Pancreas (tissue), 10 donors: ENCODE measurements around the gene ZNF384. TPM values are rescaled to one million over a fixed set of nuclear protein-coding genes. Genes with fewer than 3 reads are reported as not detected.
A peak's percentile ranks its signal among the peaks of the same experiment; 100 is the strongest.

Experiments used
- ATAC-seq, 4 donors: fragments of 200-7000 bp; cut with Tn5 transposase; one replicate each; pipeline versions ENCODE4 v1.8.0 to v1.9.1; 2020; ENCODE audit warnings: mild to moderate bottlenecking in 4 of 4, moderate library complexity in 4 of 4
- DNase-seq, 6 donors: peaks; one replicate each; pipeline ENCODE4 v3.0.0-alpha.2; 2020
- FAIRE-seq: peaks from 2 replicates; lab custom pipeline; 2012; peaks lifted over from hg19 to GRCh38; lab: Jason Lieb, UNC
- H3K27ac ChIP-seq, 4 donors: fragments of 200-600 bp; sonication (generic); 1 replicate in 3 of 4; 2 replicates in 1 of 4; pipeline versions ENCODE4 v1.5.0 to v1.8.0; 2020
- H3K27me3 ChIP-seq, 4 donors: fragments of 200-600 bp; one replicate each; pipeline ENCODE4 v1.8.0; 2021
- H3K36me3 ChIP-seq, 3 donors: fragments of 200-600 bp; sonication (generic) in 1 of 3; one replicate each; pipeline versions ENCODE4 v1.5.0 to v1.8.0; 2020 to 2021
- H3K4me1 ChIP-seq, 3 donors: fragments of 200-600 bp; one replicate each; pipeline ENCODE4 v1.8.0; 2021
- H3K4me3 ChIP-seq, 4 donors: fragments of 200-600 bp; sonication (generic) in 2 of 4; one replicate each; pipeline versions ENCODE4 v1.5.0 to v1.8.0; 2020 to 2021
- H3K9me3 ChIP-seq, 4 donors: fragments of 200-600 bp; one replicate each; pipeline ENCODE4 v1.8.0; 2021
- WGBS, 2 donors: extraction: QIAGEN DNeasy Blood & Tissue Kit; methylation state at CpG; one replicate each; pipeline ENCODE4 v1.1.7; 2013; 5-methylcytosine and 5-hydroxymethylcytosine counted together
- intact Hi-C, 3 donors: fragments of 100-400 bp; cut with DNase I; formaldehyde crosslinking; loops; one replicate each; pipeline versions ENCODE4 v1.11.1 to v1.14.2; 2022
- polyA plus RNA-seq, 2 donors: library from polyadenylated mRNA; stranded (reverse); fragments of 200-250 nt; gene quantifications; one replicate each; pipeline ENCODE4 v1.2.3, GENCODE V29; 2013
- total RNA-seq, 6 donors: library from RNA; stranded (reverse); fragmentation: NEBNext Ultra II Directional in 4 of 6; extraction: Animal tissue kit (Norgen Biotek cat#: 25700) in 4 of 6; gene quantifications; one replicate each; pipeline versions ENCODE4 v1.2.1 to v1.2.4, GENCODE V29; 2021 to 2023
- TF ChIP-seq, protein P1 (sequence below), 4 donors: fragments of 200-600 bp; sonication (generic) in 3 of 4; IDR thresholded peaks; one replicate each; pipeline versions ENCODE4 v1.5.0 to v1.8.0; 2021; ENCODE audit warnings: antibody characterized with exemption in 4 of 4
- donor health status: healthy with polysubstance abuse.
- donor health status: DM: no; HTN: no; CAD: no; lungs with moderate emphysema.
- donor health status: DM: no; HTN: no; CAD: no.
- donor health status: control.
- donor health status: control.
- donor health status: Bipolar disorder and iron deficiency.
- donor health status: DM: yes; HTN: yes; CAD: no.
- donor health status: DM: no; HTN: no; CAD: no.
- donor health status: DM: no; HTN: no; CAD: no.
- donor health status: DM: yes; HTN: yes; CAD: no.

Gene ZNF384
- total and polyA plus RNA-seq, 8 donors: 20.4 to 36.7 (median 26.2) TPM

GRCh38 chr12:6630736-6631135 is 58.4 kb downstream of the ZNF384 start:
- FAIRE-seq (no peak), ATAC-seq (no peak), DNase-seq (no peak)
- Histone ChIP-seq H3K27ac (no peak overlapping the region), H3K36me3 (no peaks in the 10 kb centered on the region), H3K4me3 (no peak overlapping the region), H3K27me3 (no peaks in the 10 kb centered on the region), H3K9me3 (no peaks in the 10 kb centered on the region), H3K4me1 (no peaks in the 10 kb centered on the region)
- 50 to 55% methylated on average over 5 of the region's 5 CpGs for WGBS, 2 donors
- intact Hi-C loops: no loop called here
- TF ChIP-seq, protein P1, sequence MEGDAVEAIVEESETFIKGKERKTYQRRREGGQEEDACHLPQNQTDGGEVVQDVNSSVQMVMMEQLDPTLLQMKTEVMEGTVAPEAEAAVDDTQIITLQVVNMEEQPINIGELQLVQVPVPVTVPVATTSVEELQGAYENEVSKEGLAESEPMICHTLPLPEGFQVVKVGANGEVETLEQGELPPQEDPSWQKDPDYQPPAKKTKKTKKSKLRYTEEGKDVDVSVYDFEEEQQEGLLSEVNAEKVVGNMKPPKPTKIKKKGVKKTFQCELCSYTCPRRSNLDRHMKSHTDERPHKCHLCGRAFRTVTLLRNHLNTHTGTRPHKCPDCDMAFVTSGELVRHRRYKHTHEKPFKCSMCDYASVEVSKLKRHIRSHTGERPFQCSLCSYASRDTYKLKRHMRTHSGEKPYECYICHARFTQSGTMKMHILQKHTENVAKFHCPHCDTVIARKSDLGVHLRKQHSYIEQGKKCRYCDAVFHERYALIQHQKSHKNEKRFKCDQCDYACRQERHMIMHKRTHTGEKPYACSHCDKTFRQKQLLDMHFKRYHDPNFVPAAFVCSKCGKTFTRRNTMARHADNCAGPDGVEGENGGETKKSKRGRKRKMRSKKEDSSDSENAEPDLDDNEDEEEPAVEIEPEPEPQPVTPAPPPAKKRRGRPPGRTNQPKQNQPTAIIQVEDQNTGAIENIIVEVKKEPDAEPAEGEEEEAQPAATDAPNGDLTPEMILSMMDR (IDR thresholded peaks at IDR 0.05): no peak

DNA sequence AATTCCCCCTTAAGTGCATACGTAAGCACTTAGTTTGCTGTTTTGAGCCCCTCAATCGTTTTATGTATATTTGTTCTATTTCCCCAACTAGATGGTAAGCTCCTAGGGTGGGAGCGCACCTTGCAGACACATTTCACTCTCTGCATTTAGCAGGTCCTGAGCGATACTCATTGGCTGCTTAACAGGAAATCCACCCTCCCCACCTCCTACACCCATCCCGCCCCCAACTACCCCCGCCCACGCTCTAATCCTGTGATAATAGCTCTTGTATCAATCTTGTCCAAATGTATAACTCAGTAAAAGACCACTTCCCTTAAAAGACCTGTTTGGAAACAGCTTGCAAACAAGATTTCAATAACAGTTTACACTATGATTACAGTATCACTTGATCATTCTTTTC is 61.6 kb downstream of the ZNF384 start:
- WGBS, 2 donors: 44 to 54% methylated on average over 7 of the region's 7 CpGs
- no peak overlapping the region for H3K4me3 ChIP-seq
- no peak for FAIRE-seq

DNA sequence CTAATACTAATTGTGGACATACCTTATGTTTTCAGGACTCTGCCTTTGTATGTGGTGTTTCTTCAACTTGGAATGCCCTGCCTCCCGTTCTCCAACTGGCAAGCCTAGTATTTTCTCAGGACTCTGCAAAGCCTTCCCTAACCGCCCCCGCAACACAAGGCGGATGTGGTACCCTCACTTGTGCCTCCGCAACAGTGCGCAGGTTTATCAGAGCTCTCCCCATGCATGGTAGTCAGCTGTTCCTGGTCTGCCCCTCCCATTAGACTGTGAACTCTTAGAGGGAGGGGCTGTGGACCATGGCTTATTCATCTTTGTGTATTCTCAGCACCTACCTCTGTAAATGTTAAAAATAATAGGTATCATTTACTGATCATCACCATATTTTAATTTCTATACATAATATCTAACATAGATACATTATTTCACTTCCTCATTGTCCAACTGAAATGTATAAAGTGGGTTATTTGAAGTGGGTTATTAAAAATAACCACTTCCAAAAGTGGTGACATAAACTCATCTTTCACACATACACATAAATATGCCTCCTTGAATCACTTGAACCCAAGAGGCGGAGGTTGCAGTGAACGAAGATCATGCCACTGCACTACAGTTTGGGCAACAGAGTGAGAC is 62.4 kb downstream of the ZNF384 start:
- ATAC-seq: no peak
- intact Hi-C loops: no loop called here
- H3K27ac ChIP-seq: no peak overlapping the region

More for the DNA sequence above, 61.6 kb downstream of the ZNF384 start:
- no peaks in the 10 kb centered on the region for H3K9me3 ChIP-seq
- intact Hi-C loops: no loop called here
- no peaks in the 10 kb centered on the region for H3K4me1 ChIP-seq
- ATAC-seq (no peak), DNase-seq (no peak)
- no peaks in the 10 kb centered on the region for H3K36me3 ChIP-seq
- TF ChIP-seq, protein P1 (IDR thresholded peaks at IDR 0.05): no peak
- no peak overlapping the region for H3K27ac ChIP-seq
- no peaks in the 10 kb centered on the region for H3K27me3 ChIP-seq

GRCh38 chr12:6620885-6621274 is 68.3 kb downstream of the ZNF384 start:
- FAIRE-seq (no peak), DNase-seq (peak in 1 of 6 donors; percentile 69), ATAC-seq (no peak)
- intact Hi-C loops: no loop called here
- 71 to 74% methylated on average over 29 of the region's 29 CpGs for WGBS, 2 donors
- TF ChIP-seq, protein P1 (IDR thresholded peaks at IDR 0.05): no peak
- no peaks in the 10 kb centered on the region for H3K36me3 ChIP-seq
- no peaks in the 10 kb centered on the region for H3K4me1 ChIP-seq
- peak overlapping the region in 1 of 4 donors; percentile 8 for H3K4me3 ChIP-seq
- H3K27ac ChIP-seq: no peak overlapping the region
- no peaks in the 10 kb centered on the region for H3K27me3 ChIP-seq
- H3K9me3 ChIP-seq: no peaks in the 10 kb centered on the region

More for the DNA sequence above, 62.4 kb downstream of the ZNF384 start:
- TF ChIP-seq, protein P1 (IDR thresholded peaks at IDR 0.05): no peak
- H3K27me3 ChIP-seq: no peaks in the 10 kb centered on the region
- H3K4me3 ChIP-seq: no peak overlapping the region
- H3K4me1 ChIP-seq: no peaks in the 10 kb centered on the region
- H3K36me3 ChIP-seq: no peaks in the 10 kb centered on the region
- FAIRE-seq (no peak), DNase-seq (no peak)
- H3K9me3 ChIP-seq: no peaks in the 10 kb centered on the region
- WGBS, 2 donors: 63 to 74% methylated on average over 8 of the region's 8 CpGs
